NCI-H2196 (cell line): ENCODE measurements around the gene TDP2.

Experiments used
- DNase-seq: peaks from one replicate; lab custom pipeline; 2025; ENCODE audit not compliant: unreplicated experiment; lab: John Stamatoyannopoulos, UW

The TDP2 gene, protein sequence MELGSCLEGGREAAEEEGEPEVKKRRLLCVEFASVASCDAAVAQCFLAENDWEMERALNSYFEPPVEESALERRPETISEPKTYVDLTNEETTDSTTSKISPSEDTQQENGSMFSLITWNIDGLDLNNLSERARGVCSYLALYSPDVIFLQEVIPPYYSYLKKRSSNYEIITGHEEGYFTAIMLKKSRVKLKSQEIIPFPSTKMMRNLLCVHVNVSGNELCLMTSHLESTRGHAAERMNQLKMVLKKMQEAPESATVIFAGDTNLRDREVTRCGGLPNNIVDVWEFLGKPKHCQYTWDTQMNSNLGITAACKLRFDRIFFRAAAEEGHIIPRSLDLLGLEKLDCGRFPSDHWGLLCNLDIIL

DNA sequence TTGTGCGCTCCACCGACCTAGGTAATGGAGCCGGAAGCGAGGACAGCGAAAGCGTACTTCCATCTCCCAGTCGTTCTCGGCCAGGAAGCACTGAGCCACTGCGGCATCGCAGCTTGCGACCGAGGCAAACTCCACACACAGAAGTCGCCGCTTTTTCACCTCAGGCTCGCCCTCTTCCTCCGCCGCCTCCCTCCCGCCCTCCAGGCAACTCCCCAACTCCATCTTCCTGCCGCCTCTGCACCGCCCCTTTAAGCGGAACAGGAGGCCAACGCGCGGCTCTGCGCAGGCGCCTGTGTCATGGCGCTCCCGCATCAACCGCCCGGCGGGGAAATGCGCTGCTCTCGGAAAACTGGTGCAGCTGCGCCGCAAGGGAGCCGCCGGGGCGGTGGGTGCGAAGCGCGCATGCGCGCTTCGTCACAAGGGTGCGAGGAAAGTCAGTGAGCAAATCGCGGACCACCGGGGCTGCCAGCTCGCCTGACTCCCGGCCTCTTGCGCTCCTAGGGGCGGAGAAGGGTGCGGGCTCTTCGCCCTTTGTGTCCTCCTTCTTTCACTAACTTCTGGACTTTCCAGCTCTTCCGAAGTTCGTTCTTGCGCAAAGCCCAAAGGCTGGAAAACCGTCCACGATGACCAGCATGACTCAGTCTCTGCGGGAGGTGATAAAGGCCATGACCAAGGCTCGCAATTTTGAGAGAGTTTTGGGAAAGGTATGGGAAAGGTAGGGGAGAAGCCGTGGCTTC is at the start of gene TDP2, which contains the start of gene ACOT13:
TDP2 (minus strand) TSS at position 259 of the 737 bp plus-strand sequence; CDS start at position 222, 37 bp downstream.
ACOT13 (plus strand) TSS at position 437 of the 737 bp plus-strand sequence; CDS start at position 624, 187 bp downstream.
- peak; percentile 96 for DNase-seq

DNA sequence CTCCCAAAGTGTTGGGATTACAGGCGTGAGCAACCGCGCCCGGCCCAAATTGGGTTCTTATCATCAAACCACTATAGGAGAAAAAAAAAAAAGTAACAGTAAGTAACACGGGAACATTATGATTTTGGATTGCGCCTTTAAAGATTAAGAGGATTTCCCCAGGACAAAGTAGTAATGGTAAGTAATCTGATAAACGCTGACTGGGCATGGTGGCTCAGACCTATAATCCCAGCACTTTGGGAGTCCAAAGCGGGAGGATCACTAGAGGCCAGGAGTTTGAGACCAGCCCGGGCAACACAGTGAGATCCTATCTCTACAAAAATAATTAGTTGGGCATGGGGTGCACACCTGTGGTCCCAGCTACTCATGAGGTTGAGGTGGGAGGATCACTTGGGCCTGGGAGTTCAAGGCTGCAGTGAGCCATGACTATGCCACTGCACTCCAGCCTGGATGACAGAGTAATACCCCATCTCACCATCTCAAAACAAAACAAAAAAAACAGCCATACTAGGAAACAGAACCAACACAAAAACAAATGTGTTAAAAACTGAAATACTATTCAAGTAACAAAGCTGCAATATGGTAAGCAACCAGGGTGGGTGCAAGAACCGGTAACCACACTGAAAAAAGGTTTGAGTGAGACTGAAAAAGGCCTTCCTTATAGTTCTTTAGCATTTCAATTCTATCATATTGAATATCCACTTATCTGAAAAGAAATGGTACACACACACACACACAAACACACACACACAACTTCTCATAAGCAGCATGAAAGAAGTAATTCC is 44.0 kb upstream of the TDP2 start:
- no peak for DNase-seq

DNA sequence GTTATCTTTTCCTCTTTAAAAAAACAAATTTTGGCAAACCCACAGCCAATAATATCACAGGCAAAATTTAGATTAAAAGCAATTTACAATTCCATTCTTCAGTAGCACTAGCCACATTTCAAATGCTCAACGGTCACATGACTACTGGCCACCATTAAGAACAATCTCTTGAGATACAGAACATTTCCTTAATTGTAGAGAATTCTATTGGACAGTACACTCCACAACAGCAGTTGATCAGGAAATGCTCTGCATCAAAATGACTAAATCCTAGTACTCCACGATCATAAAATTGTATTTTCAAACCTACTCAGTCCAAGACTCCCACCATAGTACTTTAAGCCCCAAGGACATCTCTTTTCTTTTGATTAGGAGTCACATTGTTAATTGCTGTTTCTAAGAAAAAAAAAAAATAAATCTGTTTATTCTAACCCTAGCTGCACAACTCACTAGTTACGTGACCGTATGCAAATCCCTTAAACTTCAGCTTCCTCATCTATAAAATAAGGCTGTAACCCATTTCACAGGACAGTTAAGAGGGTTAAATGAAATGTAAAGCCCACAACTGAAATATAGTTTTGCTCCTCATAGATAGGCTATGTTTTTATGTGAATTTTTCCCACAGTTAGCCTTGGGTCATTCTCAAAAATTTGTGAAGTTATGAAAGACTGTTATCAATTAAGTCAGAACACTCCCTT is 42.5 kb upstream of the TDP2 start:
- no peak for DNase-seq

DNA sequence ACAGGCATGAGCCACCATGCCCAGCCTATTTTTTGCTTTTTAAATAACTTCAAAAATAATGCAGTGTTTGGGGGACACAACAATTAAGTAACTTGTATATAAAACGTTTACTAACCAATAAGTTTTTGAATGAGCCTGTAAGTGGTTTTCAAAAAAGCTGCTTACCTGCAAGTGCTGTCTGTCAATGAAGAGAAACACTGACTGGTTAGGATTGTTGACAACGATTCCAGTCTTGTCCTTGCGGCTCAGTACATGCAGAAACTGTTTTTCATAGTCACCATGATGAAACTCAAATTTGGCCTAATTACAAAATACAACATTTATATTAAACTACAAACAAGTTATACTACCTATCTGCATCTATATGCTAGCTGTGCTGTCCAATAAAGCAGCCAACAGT is 41.9 kb upstream of the TDP2 start:
- DNase-seq = no peak

DNA sequence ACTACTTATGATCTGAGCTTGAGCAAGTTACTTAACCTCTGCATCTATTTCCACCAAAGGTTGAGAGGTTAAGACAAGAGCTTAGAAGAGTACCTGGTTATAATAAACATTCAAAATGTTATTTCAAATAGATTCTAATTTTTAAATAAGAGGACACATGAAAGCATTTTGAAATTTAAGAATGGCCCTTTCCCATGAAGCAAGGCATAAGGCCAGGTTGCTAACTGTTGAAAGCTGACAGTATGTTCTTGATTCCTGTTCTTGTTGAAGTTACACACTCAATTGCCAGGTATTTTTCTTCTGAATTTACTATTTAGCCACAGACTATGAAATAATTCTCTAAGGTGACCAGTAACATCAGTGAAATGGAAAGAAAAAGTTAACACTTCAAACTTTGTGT is 37.8 kb upstream of the TDP2 start:
- no peak for DNase-seq

DNA sequence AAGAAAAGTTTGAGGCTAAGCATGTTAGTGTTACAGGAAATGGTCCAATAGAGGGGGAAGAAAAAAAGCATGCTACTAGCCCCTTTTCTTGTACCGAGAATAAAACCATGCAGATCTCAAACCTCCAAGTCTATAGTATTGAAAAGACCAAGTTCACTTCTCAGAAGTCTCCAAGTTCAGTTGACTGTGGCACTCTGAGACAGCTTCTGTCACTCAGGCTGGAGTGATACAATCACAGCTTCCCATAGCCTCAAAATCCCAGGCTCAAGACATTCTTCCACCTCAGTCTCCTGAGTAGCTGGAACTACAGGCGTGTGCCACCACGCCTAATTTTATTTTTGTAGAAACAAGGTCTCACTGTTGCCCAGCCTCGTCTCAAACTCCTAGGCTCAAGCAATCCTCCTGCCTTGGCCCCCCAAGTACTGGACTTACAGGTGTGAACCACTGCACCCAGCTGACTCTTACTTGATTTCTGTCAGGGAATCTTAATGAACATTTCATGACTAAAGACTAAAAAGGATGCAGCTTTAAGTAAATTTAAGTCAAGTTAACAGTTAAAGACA is 36.1 kb upstream of the TDP2 start:
- DNase-seq = no peak

DNA sequence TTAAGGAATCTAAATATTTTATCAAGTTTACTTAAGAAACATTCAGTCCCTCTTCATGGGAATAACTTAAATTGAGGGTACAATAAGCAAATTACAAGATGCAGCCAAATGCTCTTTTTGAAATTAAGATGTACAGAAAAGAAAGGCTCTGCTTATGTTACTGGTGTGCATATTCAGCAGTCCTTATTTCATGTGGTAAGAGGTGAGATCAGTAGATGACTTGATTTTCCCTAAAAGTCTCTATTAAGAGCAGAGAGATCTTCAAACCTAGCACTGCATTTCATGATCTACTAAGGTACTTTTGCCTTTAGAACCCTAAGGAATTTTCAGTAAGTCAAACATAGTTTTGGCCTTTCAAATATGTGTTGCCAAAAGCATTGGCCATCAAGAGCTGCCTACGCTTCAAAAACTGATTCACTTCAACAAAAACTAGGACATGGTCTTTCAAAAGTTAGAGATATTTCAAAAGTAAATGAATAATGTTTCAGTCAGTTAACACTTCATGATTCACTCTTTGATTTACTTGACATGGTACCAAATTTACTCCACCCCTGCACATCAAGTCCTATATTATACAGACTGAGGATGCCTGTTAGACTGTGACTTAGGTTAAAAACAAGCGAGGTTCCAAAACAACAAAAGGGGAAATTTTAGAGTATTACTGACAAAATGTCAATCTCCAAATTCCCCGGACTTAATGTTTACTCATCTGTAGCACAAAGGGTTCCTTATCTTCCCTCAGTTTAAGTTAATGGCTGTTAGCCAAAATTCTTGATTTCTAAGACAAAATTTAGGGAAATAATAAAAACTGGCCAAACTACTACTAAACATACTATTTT is 33.0 kb upstream of the TDP2 start:
- no peak for DNase-seq

DNA sequence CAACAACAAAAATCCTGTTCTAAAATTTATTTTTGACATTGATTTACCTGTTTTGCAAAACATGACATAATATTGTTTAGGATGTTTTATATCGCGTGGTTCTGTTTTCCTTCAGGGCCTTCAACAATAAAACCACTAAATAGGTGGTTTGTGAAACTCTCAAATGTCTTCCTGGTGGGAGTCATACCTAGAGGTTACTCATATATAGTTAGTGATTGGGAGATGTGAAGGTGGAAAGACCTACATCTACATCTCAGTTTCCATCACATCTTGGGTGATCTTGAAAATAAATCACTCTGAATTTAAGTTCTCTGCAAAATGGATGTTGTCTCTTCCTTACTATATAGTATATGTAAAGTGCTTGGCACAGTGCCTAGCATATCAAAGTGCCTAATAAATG is 29.4 kb upstream of the TDP2 start:
- DNase-seq = no peak

DNA sequence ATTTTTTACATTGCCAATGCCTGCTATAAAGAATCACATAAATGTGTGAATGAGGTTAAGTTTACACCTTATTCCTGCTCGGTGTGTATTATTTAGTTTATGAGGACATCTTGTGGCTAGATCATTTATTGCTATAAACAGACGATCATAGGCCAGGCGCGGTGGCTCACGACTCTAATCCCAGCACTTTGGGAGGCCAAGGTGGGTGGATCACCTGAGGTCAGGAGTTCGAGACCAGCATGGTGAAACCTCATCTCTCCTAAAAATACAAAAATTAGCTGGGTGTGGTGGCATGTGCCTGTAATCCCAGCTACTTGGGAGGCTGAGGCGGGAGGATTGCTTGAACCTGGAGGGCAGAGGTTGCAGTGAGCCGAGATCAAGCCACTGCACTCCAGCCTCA is 28.9 kb upstream of the TDP2 start:
- DNase-seq = peak; percentile 44

DNA sequence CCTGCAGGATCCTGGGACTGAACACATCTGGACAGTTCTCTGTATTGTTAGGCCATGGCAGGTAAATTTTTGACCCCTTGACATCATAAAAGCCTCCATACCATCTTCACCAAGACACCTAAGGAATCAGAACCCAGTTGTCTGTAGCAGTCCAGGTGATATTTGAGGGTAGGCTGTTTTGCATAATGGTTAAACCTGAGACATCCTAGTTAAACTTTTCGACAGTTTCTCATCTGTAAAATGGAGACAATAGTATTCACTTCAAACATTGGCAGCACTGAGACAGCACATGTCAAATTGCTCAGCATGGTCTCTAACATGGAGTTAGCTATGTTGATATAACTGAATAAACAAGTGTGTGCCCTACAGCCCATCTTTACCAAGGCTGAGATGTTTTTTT is 27.5 kb upstream of the TDP2 start:
- no peak for DNase-seq

DNA sequence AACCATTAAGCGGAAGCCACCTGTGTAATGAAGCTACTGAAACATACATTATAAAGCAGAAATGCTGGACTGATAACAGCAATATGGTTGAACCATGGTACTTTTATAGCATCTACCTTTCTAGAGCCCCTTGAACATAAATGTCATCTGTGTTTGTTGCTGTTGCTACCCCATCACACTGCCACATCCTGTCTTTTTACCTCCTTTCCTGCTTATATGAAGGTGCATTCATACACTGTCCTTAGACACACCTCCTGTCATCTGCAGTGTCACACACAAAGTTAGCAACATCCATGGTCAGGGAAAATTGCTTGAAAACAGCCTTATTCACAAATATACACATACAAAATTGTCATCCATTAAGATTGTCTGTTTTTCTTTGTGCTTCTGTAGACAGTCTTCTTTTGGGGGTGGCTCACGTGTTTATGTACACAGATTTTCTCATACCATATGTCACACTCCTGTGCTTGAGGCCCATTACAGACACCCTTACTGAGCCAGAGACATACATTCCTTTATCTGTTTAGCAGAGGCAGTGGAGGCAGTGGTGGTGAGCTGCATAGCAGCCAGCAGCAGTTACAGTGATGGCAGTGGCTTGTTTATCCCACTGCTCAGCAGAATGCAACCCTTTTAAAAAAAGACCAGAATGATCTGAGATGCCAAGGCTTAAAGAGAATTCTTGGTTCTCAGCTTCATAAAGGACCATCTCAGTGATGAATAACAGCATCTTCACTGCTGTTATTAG is 26.3 kb upstream of the TDP2 start:
- no peak for DNase-seq

DNA sequence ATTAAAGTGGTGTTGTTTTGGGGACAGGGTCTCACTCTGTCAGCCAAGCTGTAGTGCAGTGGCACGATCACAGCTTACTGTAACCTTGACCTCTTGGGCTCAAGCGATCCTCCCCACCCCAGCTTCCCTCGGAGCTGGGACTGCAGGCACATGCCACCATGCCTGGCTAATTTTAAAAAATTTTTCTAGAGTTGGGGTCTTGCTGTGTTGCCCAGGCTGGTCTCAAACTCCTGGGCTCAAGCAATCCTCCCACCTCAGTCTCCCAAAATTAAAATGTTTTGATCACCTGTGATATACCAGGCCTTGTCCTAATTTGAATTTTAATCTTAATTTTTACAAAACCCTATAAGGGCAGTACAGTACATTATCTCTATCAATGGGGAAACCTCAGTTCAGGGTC is 25.7 kb upstream of the TDP2 start:
- no peak for DNase-seq

DNA sequence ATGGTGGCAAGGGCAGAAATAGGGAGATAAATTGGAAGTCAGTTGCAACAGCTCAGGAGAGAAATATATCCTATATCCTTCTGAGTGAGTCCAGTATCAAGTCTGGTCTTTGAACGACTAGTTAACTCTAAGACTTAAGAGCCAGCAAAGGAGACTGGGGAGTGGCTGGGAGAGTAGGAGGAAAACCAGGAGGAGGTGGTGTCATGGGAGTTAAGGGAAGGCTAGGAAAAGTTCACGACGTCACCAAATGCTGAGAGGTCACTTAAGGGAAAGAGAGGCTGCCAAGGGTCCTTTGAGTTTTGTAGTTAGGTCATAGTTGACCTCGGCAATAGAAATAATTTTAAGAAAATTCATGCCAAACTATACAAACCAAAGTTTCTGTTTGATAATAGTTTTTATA is 25.3 kb upstream of the TDP2 start:
- DNase-seq = no peak

DNA sequence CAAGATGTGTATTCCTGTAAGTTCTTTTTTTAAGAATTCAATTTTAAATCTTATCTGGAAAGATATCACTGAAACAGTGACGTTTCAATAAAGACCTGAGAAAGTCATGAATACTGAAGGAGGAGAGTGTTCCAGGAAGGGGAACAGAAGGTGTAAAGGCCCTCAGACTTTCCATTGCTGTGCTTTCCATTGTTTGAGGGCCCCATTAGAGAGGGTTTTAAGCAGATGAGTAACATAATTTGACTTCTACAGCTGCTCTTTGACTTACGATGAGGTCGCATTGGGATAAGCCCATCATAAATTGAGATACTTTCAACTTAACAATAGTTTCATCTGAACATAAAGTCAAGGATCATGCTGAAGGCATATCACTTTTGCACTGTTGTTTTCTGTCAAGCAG is 24.9 kb upstream of the TDP2 start:
- DNase-seq = no peak

DNA sequence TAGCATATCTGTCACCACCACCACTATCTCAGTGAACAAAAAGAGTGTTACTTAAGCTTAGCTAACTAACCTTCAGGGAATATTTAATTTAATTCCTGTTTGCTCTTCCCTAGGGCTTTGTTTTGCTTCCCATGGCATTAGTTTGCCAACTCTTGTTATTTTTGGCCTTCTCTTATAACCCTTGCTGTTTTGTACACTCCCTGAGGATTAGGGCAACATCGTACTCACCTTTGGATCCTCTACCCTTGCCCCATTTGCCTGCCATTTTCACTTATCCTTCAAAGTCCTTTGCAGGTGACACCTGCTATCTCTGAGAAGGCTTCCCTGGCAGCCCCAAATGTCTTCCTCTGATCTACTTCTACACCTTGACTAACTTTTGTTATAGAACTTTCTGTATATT is 23.9 kb upstream of the TDP2 start:
- DNase-seq = no peak

DNA sequence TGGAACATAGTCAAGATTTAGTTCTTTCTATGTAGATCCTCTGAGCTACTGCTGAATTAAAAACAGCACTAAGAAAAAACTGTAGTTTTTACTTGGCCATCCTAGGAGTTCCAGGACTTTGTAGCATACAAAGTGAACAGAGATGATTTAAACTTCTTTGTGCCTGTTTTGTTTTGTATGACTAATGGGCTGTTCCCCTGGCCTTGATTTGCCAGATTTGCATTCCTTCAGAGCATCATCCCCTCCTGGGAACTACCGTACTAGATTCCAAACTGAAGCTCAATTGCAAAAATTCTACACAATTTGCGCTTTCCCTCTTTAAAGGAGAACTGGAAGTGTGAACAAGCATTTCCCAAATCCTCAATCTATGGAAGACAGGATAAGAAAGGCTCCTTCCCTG is 23.3 kb upstream of the TDP2 start:
- DNase-seq = no peak

DNA sequence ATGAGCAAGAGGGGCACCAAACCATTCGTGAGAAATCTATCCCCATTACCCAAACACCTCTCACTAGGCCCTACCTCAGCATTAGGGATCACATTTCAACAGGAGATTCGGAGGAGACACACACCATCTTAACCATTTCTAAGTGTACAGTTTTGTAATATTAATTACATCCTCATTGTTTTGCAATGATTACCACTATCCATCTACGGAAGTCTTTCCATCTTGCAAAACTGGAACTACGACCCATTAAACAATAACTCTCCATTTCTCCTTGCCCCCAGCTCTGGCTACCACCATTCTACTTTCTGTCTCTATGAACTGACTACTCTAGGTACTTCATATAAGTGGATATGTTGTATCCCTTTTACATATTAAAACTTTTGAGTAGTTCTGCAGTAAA is 20.2 kb upstream of the TDP2 start:
- DNase-seq = no peak

DNA sequence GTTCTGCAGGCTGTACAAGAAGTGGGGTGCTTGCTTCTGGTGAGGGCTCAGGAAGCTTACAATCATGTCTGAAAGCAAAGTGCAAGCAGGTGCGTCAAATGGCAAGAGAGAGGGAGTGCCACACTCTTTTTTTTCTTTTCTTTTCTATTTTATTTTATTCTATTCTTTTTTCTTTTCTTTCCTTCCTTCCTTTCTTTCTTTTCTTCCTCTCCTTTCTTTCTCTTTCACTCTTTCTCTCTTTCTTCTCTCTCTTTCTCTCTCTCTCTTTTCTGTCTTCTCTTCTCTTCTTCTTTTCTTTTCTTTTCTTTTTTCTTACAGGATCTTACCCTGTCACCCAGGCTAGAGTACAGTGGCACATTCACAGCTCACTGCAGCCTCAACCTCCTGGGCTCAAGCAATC is 19.7 kb upstream of the TDP2 start:
- no peak for DNase-seq
